ENCODE measurements around the gene BCL2L12.

GRCh38 chr19:49701271-49701786, 35.6 kb downstream of the BCL2L12 start:
- no peak for TF ChIP-seq ZNF148 (tag by site-specific recombination; IDR thresholded peaks at IDR 0.05; ENCODE audit: borderline replicate concordance)
- no peak for TF ChIP-seq ZNF138 (tag by site-specific recombination; IDR thresholded peaks at IDR 0.05; ENCODE audit: borderline replicate concordance)
- no peak for TF ChIP-seq CTCF (tag by site-specific recombination; IDR thresholded peaks at IDR 0.05)
